ENCODE data around the gene JAG1. TPM values are rescaled to one million over a fixed set of nuclear protein-coding genes. Genes with fewer than 3 reads are reported as not detected.

The JAG1 gene
- total and polyA plus RNA-seq, 8 donors, result 13.9 to 60.1 (median 25.1) TPM

DNA sequence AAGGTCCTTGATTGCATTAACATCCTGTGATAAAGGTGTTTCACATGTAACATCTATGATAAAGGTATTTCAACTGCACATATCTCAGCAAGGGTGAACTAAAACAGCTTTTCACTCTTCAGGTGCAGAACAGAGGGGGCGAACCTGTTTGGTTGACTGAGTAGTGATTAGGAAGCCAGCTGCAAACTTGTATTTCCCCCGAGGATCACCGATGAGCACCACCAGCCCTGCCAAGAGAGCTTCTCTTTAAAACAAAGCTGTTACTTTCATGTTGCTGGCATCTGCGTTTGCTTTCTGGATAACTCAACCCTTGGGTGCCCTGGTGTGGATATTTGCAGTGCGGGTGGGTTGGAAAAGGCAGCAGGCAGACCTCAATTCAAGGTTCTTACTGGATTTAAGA lies 39.6 kb downstream of the JAG1 start:
- ATAC-seq, result no peak
- no peak for DNase-seq
- intact Hi-C loops (cut with DNase I), result no loop called here
- 64 to 66% methylated on average over 5 of the region's 5 CpGs for WGBS, 2 donors
- Histone ChIP-seq H3K9me3 (no peaks in the 10 kb centered on the region), H3K27ac (peak overlapping the region in 1 of 4 donors; percentile 50), H3K4me3 (no peak overlapping the region), H3K27me3 (no peaks in the 10 kb centered on the region), H3K36me3 (peaks cover 0 to 11% (median 9%) of the 10 kb centered on the region in 3 donors), H3K4me1 (peaks cover 0 to 10% (median 5%) of the 10 kb centered on the region in 3 donors)
- TF ChIP-seq CTCF (IDR thresholded peaks at IDR 0.05), result no peak
- no peak for FAIRE-seq

- intact Hi-C loops (cut with DNase I), result no loop called here
- H3K9me3 ChIP-seq, result no peaks in the 10 kb centered on the region
- no peak for FAIRE-seq
- H3K4me1 ChIP-seq, result peaks cover 0 to 10% (median 5%) of the 10 kb centered on the region in 3 donors
- DNase-seq, result no peak
- no peaks in the 10 kb centered on the region for H3K27me3 ChIP-seq
- peaks cover 0 to 8% (median 4%) of the 10 kb centered on the region in 3 donors for H3K36me3 ChIP-seq
- no peak overlapping the region for H3K27ac ChIP-seq
- no peak for ATAC-seq
- no peak for TF ChIP-seq CTCF (IDR thresholded peaks at IDR 0.05)
- 89% methylated on average over 5 of the region's 5 CpGs for WGBS, 2 donors
- H3K4me3 ChIP-seq, result no peak overlapping the region
Observed at GRCh38 chr20:10633718-10634117, 40.1 kb downstream of the JAG1 start.

GRCh38 chr20:10632721-10633509 lies 40.9 kb downstream of the JAG1 start:
- Histone ChIP-seq H3K36me3 (peaks cover 0 to under 1% (median 0%) of the 10 kb centered on the region in 3 donors), H3K27ac (no peak overlapping the region), H3K4me3 (no peak overlapping the region), H3K27me3 (no peaks in the 10 kb centered on the region), H3K4me1 (peaks cover 0 to 8% (median 5%) of the 10 kb centered on the region in 3 donors), H3K9me3 (no peaks in the 10 kb centered on the region)
- ATAC-seq (no peak), FAIRE-seq (no peak), DNase-seq (no peak)
- no peak for TF ChIP-seq CTCF (IDR thresholded peaks at IDR 0.05)
- WGBS, 2 donors, result 87 to 88% methylated on average over 13 of the region's 13 CpGs
- intact Hi-C loops (cut with DNase I), result no loop called here

DNA sequence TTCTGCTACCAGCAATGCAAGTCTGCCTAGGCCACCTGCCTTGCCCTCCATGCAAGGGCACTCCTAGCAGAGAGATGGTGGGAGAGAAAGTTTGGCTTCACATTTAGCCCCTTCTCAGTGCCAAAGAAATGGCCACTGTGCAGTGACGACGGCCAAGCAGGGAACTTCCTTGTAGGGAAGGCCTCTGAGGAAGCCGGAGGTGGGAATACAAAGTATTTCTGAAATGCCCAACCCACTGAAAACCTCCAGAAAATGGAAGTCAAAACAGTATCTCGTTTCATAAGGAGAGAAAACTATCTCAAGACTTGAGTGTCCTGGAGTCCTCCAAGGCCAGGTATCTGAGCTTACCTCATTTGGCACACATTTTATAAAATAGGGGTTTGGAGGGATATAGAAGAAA lies 42.7 kb downstream of the JAG1 start:
- no peak for TF ChIP-seq CTCF (IDR thresholded peaks at IDR 0.05)
- FAIRE-seq (no peak), DNase-seq (no peak), ATAC-seq (no peak)
- no peaks in the 10 kb centered on the region for H3K9me3 ChIP-seq
- no peaks in the 10 kb centered on the region for H3K36me3 ChIP-seq
- H3K4me1 ChIP-seq, result peaks cover 0 to 7% (median 3%) of the 10 kb centered on the region in 3 donors
- no peak overlapping the region for H3K27ac ChIP-seq
- H3K27me3 ChIP-seq, result no peaks in the 10 kb centered on the region
- no peak overlapping the region for H3K4me3 ChIP-seq
- 90 to 96% methylated on average over 4 of the region's 4 CpGs for WGBS, 2 donors
- intact Hi-C loops (cut with DNase I), result no loop called here

Data from pancreas (tissue), 10 donors.